Cerebellar cortex (tissue), 1 donor: Measurements from ENCODE around the gene ACAN.

Source experiments
- DNase-seq: peaks from one replicate; pipeline ENCODE4 v3.0.0-alpha.2; 2015; ENCODE audit warnings: low spot score

Gene ACAN

GRCh38 chr15:88802250-88802990 lies 816 bp upstream of the ACAN start:
- no peak for DNase-seq

- DNase-seq: no peak
Observed at GRCh38 chr15:88802991-88803240, 320 bp upstream of the ACAN start.

- DNase-seq: no peak
Observed at GRCh38 chr15:88803920-88804247, 648 bp downstream of the ACAN start.

DNA sequence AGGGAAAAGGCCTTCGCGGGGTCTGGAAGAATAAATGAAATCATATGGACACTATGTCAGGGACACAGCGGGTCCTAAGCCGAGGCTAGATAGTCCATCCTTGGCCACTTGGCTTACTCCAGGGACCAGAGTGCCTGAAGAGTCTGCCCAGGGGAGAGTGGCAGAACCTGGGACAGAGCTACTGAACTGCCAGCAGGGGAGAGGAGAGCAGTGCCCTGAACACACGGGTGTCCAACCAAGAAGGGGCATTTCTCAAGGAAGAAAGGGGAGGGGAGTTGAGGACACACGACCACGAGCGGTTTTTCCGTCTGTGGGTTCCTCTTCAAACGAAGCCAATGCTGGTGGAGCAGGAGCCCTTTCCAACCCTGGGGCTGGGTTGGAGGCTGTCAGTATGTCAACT lies 1.0 kb downstream of the ACAN start:
- DNase-seq: no peak

DNA sequence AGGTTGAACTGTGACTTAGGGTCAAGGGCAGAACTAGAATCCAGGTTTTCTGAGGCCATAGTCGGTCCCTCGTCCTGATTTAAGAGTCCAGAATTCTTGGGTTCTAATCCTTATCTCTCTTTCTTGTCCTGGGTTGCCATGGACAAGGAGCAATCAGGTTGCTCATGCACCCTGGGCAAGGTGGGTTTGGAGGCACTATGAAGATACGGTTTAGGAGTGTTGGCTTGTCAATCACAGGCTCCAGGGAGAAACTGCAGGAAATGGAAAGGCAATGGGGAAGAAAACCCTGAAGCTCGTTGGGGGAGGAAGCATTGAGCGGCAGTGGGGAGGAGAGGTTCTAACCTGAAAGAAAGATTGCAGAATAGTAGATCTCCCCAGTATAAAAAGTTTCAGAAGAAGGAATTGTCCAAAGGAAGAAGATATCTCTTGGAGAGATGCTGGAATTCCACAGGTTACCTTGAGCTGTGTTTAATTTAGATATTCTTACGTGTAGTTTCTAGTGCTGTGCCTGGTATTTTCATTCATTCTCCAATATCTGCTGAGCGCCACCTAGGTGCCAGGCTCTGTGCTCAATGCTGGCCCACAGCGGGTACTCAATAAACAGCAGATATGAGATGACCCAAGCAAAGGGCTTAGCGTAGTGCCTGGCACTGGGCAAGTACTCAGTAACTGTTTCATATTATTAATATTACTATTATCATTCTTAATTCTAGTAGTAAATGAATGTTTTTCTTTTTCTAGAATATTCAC lies 2.0 kb downstream of the ACAN start:
- DNase-seq: no peak

- DNase-seq: no peak
Observed at GRCh38 chr15:88810446-88810845, 7.2 kb downstream of the ACAN start.

- no peak for DNase-seq
Observed at GRCh38 chr15:88812133-88812532, 8.9 kb downstream of the ACAN start.

GRCh38 chr15:88813960-88814359 lies 10.7 kb downstream of the ACAN start:
- DNase-seq: no peak

DNA sequence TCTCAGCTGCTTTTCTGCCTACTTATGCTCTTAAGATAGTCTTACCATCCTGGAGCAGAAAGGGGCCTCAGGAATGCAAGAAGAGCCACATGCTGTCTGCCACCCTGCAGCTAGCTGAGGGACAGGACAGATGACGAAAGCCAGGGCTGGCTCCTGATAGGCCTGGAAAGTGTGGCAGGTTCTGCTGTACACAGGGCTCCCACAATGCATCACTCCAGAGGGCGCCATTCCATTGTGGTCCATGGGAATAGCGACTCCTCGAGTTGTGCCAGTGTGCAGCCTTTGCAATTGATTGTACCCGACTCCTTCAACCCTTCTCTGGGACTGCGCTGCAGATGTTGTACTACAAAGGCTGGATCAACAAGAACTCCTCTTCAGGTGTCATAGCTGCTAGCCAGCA lies 11.2 kb downstream of the ACAN start:
- DNase-seq: no peak

- DNase-seq: no peak
Observed at GRCh38 chr15:88818920-88819319, 15.7 kb downstream of the ACAN start.

DNA sequence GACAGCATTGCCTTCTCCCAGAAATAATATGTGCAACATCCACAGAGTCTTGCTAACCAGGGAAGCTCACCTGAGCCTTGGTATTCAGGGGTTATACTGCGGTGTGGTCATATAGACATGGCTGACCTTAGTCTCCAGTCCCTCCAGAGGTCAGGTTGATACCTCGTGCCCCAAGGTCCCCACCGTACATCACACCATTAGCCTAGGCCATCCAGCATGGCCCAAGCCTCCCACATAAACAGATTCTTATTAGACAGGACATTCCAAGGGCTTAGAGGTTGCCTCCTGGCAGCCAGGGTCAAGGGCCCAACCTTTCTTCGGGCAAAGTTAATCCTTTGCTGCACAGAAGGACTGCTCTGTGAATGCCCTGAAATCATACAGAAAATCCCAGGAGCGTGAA lies 18.8 kb downstream of the ACAN start:
- no peak for DNase-seq

GRCh38 chr15:88828791-88829190 lies 25.6 kb downstream of the ACAN start:
- DNase-seq: no peak

DNA sequence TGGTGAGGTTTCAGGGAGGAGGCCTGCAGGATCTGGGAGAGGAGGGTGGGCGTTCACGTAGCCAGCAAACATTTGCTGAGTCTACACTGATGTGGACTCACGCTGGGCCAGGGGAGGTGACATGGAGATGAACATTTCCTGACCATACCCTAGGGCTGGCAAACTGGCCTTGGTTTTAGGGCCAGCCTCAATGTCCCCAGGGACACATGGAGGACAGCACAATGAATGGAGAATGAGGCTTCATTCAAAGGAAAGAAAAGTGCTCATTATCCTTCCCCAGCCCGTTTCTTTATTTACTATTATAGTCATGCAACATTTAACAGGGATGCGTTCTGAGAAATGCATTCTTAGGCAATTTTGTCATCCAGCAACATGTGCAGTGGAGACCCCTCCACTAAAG lies 26.8 kb downstream of the ACAN start:
- DNase-seq: no peak

- DNase-seq: no peak
Observed at GRCh38 chr15:88832820-88833730, 29.8 kb downstream of the ACAN start.

- no peak for DNase-seq
Observed at GRCh38 chr15:88833731-88834100, 30.5 kb downstream of the ACAN start.

DNA sequence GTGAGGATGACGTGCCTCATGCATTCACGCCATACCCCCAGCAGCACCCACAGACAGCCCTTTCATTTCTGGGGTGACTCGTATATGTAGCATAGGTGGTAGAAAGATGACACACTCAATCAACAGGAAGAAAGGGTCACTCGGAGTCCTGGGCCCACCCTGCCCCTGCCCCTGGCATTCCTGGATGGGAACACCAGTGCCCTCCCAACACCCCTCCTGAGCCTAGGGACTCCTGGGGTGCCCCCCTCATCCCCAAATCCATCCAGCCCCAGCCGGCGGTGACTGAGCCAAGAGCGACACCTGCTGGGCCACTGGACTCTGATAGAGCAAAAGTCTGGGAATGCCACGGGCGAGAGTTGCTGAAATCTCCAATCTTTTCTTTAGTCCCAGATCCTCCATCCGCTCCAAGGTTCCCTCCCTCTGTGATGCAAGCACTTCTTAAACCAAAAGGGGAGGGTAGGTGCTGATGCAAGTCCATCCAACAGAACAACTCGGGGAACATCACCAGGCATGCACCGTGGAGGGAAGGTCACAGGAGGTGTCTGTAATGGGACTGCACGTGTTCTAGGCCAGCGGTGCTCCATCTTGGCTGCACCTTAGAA lies 31.1 kb downstream of the ACAN start:
- DNase-seq: peak; percentile 9

DNA sequence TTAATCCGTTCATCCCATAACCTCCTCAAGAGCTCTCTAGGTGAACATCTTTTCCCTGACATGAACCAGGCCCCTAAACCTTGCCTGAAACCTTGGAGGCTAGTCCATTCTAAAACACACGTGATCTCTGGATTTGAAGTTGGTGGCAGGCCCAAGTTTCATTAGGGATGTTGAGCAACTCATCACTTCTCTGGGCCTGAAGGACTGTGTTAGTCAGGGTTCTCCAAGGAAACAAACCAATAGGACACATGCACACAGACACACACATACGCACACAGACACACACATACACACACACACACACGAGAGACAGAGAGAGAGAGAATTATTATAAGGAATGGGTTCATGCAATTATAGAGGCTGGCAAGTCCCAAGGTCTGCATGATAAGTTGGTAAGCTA lies 31.9 kb downstream of the ACAN start:
- DNase-seq: no peak

- no peak for DNase-seq
Observed at GRCh38 chr15:88835646-88836045, 32.4 kb downstream of the ACAN start.

DNA sequence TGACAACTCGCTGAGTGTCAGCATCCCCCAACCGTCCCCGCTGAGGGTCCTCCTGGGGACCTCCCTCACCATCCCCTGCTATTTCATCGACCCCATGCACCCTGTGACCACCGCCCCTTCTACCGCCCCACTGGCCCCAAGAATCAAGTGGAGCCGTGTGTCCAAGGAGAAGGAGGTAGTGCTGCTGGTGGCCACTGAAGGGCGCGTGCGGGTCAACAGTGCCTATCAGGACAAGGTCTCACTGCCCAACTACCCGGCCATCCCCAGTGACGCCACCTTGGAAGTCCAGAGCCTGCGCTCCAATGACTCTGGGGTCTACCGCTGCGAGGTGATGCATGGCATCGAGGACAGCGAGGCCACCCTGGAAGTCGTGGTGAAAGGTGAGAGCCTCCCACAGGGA lies 35.4 kb downstream of the ACAN start:
- no peak for DNase-seq

DNA sequence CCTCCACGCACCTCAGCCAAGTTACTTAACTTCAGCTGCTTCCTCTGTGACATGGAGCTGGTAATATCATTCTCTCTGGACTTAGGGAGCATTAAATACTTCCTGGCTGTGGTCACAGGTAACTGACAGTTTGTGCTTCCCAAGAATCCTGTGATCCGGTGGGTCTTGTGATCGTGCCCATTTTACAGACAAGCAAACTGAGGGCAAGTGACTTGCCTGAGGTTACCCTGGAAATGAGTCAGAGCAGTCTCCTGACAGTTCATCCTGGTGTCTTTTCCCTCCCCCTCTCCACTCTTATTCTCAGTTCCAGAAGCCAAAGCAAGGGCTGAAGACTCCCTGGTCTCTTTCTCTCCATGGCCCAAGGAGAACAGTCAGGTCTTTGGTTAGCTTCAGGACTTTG lies 35.9 kb downstream of the ACAN start:
- no peak for DNase-seq

DNA sequence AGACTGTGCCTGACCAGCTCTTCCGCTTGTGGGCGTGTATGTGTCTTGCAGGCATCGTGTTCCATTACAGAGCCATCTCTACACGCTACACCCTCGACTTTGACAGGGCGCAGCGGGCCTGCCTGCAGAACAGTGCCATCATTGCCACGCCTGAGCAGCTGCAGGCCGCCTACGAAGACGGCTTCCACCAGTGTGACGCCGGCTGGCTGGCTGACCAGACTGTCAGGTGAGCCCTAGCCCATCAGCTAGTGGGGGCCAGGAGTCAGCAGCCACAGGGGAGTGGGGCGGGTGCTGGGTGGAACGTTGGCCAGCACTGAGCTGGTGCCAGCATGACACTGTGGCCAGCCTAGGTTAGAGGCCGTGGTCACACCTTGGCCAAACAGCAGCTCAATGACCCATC lies 36.7 kb downstream of the ACAN start:
- no peak for DNase-seq

- no peak for DNase-seq
Observed at GRCh38 chr15:88841236-88841635, 38.0 kb downstream of the ACAN start.

GRCh38 chr15:88842156-88842555 lies 38.9 kb downstream of the ACAN start:
- DNase-seq: no peak
